ENCODE results near the gene ZNF692.

The ZNF692 gene

DNA sequence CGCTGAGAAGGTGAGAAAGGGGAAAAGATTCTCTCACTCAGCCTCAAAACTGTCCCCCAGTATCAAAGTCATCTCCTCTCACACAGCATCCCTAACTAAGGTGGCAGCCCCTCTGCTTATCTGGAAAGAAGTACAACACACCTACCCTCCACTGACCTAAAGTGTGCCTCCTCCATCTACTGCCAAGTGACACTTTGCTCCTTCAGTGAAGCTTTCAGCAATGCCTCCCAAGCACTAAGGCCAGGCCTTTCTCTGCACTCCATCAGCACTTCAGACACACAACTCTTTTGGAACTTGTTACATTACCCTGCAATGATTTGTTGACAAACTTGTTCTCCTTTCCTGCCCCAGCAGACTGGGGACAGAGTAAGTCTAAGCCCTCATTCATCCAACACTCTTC lies 34.6 kb downstream of the ZNF692 start:
- DNase-seq, result no peak

GRCh38 chr1:248823517-248824001 lies 35.3 kb downstream of the ZNF692 start:
- no peak for DNase-seq

GRCh38 chr1:248822148-248823032 lies 36.5 kb downstream of the ZNF692 start:
- no peak for DNase-seq

- no peak for DNase-seq
Observed at GRCh38 chr1:248821641-248822040, 37.2 kb downstream of the ZNF692 start.

- DNase-seq, result no peak
Observed at GRCh38 chr1:248821101-248821500, 37.8 kb downstream of the ZNF692 start.

GRCh38 chr1:248820041-248820585 lies 38.8 kb downstream of the ZNF692 start:
- DNase-seq, result no peak

- DNase-seq, result no peak
Observed at GRCh38 chr1:248818505-248819374, 40.1 kb downstream of the ZNF692 start.

DNA sequence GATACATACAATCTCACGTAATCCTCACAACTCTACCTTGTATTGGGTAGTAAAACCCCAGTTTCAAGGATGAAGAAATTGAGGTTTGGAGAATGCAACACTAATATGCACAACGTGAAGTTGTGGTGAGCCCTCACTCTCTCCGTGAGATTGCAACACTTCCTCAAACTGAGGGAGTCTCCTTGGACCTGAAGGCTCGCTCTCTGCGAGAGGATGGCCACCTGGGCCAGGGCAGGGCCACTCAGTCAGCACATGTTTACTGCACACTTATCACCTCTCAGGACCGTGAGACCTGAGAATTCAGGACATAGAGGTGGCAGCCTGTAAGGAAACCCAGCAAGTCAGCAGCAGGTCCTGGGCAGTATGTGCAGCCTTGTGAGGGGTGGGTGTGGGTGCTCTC lies 41.8 kb downstream of the ZNF692 start:
- no peak for DNase-seq

GRCh38 chr1:248816042-248816851 lies 42.6 kb downstream of the ZNF692 start:
- DNase-seq, result no peak

- no peak for DNase-seq
Observed at GRCh38 chr1:248815407-248816034, 43.4 kb downstream of the ZNF692 start.

DNA sequence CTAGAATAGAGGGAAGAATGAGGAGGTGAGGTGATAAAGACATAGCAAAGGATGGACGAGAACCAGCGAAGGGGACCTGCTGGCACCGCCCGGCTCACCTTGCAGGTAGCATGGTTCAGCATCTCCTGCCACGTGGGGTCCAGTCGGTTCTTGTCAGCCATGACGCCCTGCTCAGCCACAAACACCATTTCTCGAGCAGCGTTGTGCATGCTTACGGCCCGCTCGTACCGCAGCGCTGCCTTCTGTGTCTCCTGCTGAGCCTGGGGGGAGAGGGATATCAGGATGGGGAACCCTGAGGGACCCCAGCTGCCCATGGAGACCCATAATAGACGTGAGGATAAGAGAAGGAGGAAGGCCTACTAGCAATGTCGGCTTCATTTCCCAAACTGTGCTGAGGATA lies 44.5 kb downstream of the ZNF692 start:
- DNase-seq, result no peak

GRCh38 chr1:248813546-248813945 lies 45.3 kb downstream of the ZNF692 start:
- no peak for DNase-seq

- no peak for DNase-seq
Observed at GRCh38 chr1:248812736-248813425, 46.0 kb downstream of the ZNF692 start.

- DNase-seq, result no peak
Observed at GRCh38 chr1:248811514-248812490, 47.1 kb downstream of the ZNF692 start.

DNA sequence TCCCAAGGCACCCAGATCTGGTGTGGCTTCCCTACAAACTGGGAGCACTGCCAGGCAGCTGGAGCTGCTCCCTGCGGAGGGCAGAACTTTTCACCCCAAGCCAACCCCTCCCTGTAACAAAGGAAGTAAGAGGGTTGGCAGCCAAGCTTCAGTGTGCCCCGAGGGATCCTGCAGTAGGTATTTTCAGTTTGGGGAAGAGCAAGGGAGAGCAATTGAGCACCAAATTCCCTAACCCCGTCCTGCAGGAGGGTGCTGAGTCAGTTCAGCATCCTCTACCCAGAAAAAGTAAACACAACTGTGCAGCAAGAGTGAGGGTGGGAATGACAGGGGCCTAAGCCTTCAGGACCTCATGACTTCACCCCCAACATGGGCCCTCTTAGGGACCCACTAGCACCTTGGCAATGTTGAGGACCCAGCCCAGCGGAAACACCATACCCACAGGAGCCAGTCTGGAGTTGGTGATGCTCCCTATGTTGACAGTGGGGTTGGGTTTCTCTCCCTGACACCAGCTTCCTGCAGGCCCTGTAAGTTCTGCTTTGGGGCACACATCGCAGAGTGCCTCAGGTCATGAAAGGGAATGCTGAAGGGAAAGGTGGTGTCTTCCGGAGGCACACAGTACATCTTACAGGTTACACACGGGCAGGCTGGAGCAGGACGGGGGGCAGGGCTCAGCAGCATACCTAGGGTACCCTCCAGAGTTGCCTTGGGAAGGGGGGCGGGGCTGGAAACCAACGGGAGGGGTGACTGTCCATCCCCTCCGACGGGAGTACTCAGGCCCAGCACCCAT lies 48.0 kb downstream of the ZNF692 start:
- no peak for DNase-seq

GRCh38 chr1:248810000-248810726 lies 48.7 kb downstream of the ZNF692 start:
- DNase-seq, result no peak

- no peak for DNase-seq
Observed at GRCh38 chr1:248808876-248809275, 50.0 kb downstream of the ZNF692 start.

DNA sequence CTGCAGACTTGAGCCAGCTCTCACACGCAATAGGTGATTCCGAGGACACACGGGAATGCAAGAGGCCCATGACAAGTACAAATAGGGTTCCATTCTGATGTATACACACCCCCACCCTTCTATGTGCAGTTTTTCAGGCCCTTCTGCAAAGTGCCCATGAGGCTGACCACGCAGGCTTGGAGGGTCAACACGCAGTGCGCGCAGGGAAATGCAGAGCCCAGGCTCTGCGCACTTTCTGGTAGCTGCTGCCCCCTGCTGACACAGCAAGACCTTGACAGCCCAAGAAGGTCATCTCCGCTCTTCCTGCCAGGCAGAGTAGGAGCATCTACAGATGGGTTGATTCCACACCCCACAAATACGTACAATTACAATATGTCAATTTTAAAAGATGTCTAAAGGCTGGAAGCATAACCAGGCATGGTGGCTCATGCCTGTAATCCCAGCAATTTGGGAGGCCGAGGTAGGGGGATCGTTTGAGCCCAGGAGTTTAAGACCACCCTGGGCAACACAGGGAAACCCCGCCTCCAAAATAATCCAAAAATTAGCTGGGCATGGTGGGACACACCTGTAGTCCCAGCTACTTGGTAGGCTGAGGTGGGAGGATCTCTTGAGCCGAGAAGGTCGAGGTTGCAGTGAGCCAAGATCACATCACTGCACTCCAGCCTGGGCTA lies 51.7 kb downstream of the ZNF692 start:
- peak; percentile 14 for DNase-seq

Data from NK-92 treated with Interleukin-12 subunit alpha and Interleukin-12 subunit beta, amount 100 ng/mL, for 24 hours (cell line).